ENCODE results near the gene GRIK2.

GRIK2 gene

GRCh38 chr6:102015431-102015830 is 621.9 kb downstream of the GRIK2 start:
- H3K27ac ChIP-seq, result no peak overlapping the region
- no peak for TF ChIP-seq ZFX (IDR thresholded peaks at IDR 0.05; ENCODE audit: borderline replicate concordance)
- TF ChIP-seq CTCF (IDR thresholded peaks at IDR 0.05), result no peak

- no peak overlapping the region for H3K27ac ChIP-seq
- TF ChIP-seq ZFX (IDR thresholded peaks at IDR 0.05; ENCODE audit: borderline replicate concordance) (no peak), CTCF (IDR thresholded peaks at IDR 0.05) (no peak)
Measured at GRCh38 chr6:102022281-102022680, 628.8 kb downstream of the GRIK2 start.

- H3K27ac ChIP-seq, result no peak overlapping the region
- TF ChIP-seq CTCF (IDR thresholded peaks at IDR 0.05), result no peak
- no peak for TF ChIP-seq ZFX (IDR thresholded peaks at IDR 0.05; ENCODE audit: borderline replicate concordance)
Measured at GRCh38 chr6:102022803-102023202, 629.3 kb downstream of the GRIK2 start.

- TF ChIP-seq CTCF (IDR thresholded peaks at IDR 0.05), result no peak
- no peak for TF ChIP-seq ZFX (IDR thresholded peaks at IDR 0.05; ENCODE audit: borderline replicate concordance)
- H3K27ac ChIP-seq, result no peak overlapping the region
Measured at GRCh38 chr6:102023977-102024657, 630.6 kb downstream of the GRIK2 start.

- no peak overlapping the region for H3K27ac ChIP-seq
- TF ChIP-seq ZFX (IDR thresholded peaks at IDR 0.05; ENCODE audit: borderline replicate concordance), result no peak
Measured at GRCh38 chr6:102026649-102027048, 633.1 kb downstream of the GRIK2 start.

GRCh38 chr6:102028176-102028575 is 634.7 kb downstream of the GRIK2 start:
- TF ChIP-seq CTCF (IDR thresholded peaks at IDR 0.05), result no peak
- TF ChIP-seq ZFX (IDR thresholded peaks at IDR 0.05; ENCODE audit: borderline replicate concordance), result no peak
- no peak overlapping the region for H3K27ac ChIP-seq

GRCh38 chr6:102038964-102039363 is 645.5 kb downstream of the GRIK2 start:
- H3K27ac ChIP-seq, result no peak overlapping the region
- TF ChIP-seq CTCF (IDR thresholded peaks at IDR 0.05) (no peak), ZFX (IDR thresholded peaks at IDR 0.05; ENCODE audit: borderline replicate concordance) (no peak)

- TF ChIP-seq CTCF (IDR thresholded peaks at IDR 0.05) (no peak), ZFX (IDR thresholded peaks at IDR 0.05; ENCODE audit: borderline replicate concordance) (no peak)
- no peak overlapping the region for H3K27ac ChIP-seq
Measured at GRCh38 chr6:102039441-102039840, 645.9 kb downstream of the GRIK2 start.
